ENCODE measurements around the gene MCUB.

MCUB gene

DNA sequence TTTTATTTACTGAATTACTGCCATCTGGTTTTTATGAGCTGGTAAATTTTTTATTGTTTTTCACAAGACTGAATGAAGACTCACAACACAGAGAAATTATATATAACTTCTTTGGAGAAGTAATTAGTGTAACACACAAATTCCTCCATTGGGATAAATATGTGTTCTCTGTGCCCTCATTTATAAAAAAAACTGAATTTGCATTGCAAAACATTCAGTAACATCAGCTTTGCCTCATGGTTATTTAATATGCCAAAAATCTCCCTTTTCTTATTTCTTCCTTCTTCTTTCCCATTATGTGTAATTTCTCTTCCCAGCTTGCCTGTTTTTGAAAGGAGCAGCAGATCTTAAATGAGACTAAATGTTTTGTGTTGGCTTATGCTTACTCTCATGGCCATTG is 124.7 kb downstream of the MCUB start:
- no peak for DNase-seq

DNA sequence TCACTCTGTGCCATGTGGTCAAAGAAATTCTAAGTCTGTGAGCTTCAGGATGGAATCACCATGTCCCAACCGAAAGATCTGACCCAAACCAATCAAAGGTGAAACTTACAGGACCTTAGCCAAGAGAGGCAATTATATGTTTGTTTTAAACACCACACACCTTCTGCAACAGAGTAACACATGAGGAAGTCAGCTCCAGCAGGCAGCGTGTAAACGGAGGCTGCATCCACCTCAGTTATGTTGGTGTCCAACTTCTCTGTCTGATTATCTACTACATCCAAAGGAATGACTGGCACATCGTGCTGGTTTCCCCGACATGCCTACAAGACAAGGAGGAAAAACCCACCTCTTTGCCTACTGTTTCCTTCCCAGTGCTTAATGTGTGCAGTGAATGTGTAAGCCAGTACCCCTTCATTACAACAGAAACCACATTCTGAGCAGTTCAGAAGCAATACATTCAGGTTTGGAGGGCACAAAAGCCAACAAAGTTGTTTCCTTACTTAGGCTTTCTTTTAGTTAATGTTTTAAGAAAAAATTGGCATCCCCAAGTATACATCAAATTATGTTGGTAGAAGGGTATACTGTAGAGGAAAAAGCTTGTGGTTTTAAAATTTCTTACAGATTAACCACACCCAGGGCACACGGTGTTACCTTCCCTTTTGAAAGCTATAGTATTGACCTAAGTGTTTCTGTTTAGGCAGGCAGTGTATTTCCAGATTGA is 130.8 kb downstream of the MCUB start:
- no peak for DNase-seq

DNA sequence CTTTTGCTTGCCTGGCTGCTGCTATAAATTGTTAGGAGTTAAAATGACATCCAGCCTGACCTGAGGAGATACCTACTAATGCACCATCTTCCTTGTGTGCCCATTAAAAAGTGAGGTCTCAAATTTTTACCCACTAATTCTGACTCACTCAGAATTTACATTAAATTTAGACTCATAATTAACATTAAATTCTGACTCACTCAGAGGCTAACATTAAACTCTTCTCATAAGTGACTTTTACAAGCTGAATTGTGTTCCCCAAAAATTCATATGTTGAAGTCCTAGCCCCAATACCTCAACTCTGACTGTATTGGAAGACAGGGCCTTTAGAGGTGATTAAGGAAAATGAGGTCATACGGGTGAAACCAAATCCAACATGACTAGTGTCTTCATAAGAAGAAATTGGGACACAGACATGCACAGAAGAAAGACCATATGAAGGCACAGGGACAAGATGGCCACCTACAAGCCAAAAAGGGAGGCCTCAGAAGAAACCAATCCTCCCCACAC is 131.4 kb downstream of the MCUB start:
- DNase-seq: no peak

DNA sequence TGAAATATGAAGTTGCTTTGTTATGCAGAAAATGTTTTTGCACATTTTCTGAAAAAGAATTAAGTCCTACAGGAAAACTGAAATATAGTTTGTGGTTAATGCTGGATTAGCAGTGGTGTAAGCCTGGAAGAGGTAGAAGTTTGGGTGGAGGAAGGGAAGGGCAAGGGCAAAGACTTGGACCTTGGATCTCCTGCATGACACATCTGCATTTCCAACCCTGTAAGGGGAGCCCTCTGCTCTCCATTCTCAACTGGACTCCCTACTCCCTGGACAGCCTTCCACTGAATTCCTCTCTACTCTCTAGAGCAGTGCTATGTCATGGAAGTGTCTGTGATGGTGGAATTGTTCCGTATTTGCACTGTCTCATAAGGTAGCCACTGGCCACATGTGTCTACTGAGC is 138.6 kb downstream of the MCUB start:
- no peak for DNase-seq

DNA sequence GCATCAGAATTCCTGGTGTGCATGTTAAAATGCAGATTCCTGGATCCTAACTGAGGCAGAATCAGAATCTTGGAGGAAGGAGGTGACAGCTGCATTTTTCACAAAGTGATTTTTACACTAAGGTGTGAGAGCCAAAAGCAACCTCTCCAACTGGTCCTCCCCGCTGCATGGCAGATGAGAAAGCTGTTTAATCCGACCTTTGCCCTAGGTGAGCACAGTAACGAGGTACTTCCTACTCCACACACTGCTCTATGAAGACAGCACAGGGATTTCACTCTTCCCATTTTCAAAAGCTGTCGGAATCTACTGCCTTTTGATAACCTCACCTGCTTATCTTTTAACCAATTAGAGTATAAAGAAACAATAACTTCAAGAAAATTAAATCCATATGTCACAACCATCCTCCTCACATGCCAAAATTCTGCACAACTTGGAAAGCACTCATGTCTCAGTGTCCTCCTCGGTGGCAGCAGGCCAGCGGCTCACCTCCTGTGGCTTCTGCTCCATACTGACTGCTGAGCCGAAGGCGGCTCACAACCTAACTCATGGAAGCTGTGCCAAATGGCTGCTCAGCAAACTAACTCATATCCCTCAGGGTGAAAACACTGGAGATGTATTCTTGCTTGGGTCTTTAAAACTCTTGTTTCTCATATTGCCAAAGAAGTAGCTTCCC is 139.6 kb downstream of the MCUB start:
- no peak for DNase-seq

DNA sequence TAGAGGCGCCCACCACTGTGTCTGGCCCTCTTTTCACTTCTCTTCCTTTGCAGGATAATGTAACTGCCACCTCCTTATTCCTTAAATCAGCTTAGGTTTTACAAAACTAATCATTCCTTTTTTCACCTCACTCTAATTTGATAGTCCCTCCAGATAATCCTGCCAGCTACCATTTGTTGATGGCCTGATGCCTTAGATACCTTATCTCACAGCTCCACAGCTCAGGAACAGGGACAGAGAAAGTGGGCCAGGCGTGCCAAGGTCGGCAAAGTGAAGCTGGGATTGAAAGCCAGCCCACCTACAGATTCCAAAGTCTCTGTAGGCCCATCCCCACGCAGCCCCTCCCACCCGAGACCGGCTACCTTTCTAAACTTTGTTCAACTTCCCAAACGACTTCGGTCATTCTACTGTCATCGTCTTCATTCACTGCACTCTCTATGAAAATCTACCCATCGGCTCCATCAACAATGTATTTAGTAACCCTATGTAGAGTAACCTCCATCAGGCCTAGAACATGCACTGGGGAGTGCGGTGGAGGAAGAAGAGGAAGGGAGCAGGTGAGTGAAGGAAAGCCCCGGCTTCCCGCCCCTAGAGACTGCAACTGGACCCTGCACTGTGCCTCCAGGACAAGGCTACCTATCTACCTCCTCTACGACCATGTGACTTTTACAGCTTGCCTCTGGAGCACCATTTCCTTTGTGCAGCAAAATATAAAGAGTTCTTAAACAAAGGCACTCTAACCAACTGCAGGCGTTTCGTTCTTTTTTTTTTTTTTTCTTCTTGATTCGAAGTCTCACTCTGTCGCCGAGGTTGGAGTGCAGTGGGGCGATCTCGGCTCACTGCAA is 141.7 kb downstream of the MCUB start:
- no peak for DNase-seq

DNA sequence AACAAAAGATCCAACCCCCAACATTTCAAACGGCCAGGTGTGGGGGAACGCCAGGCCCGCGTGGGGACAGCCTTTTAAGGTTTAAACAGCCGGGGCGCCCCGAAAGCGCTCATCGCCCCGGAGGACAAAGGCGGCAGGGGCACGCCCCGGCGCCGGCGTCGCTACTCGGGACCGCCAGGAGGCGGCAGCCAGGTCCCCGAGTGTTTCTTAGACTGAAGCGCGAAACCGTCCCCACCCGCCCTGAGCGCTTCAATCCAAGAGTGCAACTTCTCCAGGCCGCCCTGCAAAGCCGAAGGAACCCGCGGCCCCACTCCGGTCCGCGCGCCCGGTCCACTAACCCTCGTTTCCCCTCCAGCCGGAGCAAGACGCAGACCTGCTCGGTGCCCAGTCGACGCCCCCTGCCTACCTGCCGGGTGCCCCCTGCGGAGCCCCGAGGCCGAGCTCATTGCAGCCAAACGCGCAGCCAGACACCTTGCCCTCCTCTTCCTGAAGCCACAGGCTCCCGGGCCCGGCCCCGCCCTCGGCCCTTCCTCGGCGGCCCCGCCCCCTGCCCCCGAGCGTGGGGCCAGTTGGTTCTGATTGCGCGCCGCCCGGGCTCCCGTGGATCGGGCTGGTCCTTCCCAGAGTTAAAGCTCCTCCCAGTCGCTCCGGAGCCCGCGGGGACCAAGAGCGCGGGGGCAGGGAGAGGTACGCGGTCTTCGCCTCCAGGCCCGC is 143.1 kb downstream of the MCUB start, which contains the start of gene CASP6:
CASP6 (minus strand) TSS at position 496 of the 714 bp plus-strand sequence; CDS start at position 446, 50 bp downstream.
- peak; percentile 93 for DNase-seq

DNA sequence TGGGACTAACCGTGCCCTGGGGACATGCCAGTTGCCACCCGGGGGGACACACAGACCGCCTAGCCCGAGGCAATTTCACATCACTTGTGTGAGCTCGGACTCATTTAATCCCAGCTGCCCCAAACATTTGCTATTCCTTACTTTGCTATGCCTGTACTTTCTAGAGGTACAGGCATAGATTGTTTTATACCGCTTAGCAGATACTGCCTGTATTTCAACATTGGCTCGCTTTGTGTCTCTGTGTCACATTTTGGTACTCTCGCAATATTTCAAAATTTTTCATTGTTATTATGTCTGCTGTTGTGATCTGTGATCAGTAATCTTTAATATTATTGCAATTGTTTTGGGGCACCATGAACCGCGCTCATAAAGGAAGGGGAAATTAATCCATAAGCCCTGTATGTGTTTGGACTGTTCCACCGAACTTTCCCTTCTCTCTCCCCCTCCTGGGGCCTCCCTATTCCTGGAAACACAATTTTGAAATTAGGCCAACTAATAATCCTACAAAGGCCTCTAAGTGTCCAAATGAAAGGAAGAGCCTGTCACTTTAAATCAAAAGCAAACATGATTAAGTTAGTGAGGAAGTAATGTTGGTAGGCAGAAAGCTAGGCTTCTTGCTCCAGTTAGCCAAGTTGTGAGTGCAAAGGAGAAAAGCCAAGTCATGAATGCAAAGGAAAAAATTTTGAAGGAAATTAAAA is 143.8 kb downstream of the MCUB start:
- DNase-seq: peak; percentile 90

DNA sequence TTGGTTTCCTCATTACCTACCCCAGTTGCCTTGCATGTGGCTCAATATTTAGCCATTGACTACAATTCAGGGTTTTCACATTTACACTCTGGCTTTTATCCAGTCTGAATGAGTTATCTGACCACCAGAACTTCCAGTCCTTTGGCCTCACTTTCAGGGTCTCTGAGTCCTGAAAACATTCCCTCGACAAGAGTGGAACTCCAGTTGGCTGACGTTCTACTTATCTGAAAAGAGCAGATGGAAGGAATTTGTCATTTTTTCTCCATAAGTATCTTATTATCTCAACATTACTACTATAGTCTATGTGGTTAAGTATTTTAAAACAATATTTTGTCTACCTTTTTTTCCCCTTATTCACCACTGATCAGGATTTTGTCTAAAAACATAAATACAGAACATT is 148.4 kb downstream of the MCUB start:
- no peak for DNase-seq

DNA sequence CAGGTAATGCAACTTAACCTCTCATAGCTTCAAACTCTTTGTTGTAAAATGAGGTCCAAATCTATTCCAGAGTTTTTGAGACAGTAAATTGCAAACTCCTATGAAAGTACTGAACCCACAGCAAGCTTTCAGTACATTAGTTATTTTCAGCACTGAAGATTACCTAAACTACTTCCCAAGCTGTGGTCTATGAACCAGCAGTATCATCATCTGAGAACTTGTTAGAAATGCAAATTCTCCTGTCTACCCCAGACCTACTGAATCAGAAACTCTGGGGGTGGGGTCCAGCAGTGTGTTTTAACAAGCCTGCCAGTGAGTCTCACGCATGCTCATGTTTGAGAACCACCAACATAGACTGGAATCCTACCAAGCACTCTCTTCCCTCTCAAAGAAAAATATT is 148.9 kb downstream of the MCUB start:
- no peak for DNase-seq

DNA sequence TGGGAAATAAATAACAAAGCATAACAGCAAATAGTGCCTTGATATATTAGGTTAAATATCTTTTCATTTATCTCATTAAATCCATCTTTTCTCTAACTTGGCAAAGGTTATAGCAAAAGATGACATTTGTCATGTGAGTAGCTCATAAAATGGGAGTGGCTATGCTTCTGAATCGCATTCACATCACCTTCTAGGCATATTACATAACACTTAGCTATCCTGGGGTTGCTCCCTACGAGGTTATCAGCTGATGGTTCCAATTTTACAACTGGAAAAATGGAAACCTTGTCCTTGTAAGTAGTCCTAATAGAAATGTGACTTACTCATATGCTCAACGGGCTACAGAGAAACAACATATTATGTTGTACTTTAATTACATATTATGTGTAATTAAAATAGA is 153.5 kb downstream of the MCUB start:
- no peak for DNase-seq

DNA sequence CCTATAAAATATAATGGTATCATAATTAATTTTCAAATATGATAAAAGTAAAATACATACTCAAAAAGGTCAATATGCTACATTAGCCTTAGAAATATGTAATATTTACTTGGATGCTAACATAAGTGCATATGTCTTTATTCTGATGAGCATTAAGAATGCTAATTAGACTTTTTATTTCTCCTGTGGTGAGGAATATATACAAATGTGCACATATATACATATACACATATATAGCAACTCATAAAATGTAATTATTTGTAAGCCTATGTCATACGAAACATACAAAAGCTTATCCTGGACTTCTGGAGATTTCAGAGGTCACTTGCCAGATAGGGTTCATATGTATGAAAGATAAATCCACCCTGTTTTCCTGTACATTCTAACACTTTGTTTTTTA is 158.7 kb downstream of the MCUB start:
- DNase-seq: no peak

DNA sequence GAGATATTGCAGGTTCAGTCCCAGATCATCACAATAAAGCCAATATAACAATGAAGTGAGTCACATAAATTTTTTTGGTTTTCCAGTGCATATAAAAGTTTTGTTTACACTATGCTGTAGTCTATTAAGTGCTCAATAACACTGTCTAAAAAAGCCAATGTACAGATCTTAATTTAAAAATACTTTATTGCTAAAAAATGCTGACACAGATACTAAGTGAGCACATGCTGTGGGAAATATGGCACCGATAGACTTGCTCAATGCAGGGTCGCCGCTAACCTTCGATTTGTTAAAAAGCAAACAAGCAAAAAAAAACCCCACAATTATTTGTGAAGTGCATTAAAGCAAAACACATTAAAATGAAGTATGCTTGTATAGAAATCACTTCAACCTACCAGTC is 159.6 kb downstream of the MCUB start:
- no peak for DNase-seq

DNA sequence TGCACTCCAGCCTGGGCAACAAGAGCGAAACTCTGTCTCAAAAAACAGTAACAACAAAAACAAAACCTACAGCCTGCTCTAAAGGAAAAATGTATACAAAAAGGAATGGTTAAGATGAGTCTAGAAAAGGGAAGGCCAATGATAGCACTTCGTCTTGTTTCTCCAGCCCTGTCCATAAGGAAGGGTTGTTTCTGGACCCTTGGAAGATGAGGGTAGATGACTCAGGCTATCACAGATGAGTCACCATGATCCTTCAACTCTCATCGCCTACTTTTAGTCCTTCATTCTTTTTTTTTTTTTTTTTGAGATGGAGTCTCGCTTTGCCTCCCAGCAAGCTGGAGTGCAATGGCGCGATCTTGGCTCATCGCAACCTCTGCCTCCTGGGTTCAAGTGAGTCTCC is 161.0 kb downstream of the MCUB start:
- DNase-seq: no peak

DNA sequence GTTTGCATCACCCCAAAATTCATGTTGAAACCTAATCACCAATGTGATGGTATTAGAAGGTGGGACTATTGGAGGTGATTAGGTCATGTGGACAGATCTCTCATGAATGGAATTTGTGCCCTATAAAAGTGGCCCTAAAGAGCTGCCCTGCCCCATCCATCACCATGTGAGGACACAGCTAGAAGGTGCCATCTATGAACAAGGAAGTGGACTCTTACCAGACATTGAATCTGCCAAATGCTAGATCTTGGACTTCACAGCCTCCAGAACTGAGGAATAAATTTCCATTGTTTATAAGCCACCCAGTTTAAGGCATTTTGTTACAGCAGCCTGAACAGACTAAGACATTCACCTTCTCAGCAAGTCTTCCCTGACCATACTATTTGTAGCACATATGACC is 162.3 kb downstream of the MCUB start:
- no peak for DNase-seq

DNA sequence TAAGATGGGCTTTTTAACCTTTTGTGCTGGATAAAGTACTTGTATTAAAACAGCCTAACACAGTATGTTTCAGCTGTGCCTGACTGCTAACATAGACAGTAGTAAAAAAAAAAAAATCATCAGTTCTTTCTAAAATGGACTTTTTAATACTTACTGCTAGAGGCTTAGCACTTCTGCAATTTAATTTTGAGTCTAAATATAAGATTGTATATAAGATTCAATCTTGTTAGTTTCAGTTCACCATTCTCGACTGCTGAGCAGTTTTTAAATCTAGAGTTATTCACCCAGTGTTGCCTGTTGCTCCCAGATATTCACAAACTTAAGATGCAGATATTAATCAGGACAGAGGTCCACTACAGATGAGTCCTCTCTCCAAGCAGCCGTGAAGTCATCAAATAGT is 163.1 kb downstream of the MCUB start:
- DNase-seq: no peak

DNA sequence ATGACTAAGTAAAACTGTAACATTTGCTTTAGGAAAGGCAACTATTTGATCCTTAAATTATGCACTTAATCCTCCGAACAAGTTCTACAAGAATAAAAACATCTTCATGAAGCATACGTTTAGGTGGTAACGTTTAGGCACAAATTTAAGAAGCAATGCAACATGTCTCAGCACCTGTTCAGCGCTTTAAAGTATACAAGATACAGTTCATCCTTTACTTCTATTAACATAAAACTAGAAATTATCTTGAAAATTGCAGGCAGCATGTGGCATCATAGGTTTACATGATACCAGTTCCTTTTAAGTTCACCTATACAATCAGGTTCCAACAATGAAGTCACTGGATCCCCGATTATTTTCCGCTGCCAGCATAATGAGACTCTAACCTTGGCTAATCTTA is 168.3 kb downstream of the MCUB start:
- no peak for DNase-seq

DNA sequence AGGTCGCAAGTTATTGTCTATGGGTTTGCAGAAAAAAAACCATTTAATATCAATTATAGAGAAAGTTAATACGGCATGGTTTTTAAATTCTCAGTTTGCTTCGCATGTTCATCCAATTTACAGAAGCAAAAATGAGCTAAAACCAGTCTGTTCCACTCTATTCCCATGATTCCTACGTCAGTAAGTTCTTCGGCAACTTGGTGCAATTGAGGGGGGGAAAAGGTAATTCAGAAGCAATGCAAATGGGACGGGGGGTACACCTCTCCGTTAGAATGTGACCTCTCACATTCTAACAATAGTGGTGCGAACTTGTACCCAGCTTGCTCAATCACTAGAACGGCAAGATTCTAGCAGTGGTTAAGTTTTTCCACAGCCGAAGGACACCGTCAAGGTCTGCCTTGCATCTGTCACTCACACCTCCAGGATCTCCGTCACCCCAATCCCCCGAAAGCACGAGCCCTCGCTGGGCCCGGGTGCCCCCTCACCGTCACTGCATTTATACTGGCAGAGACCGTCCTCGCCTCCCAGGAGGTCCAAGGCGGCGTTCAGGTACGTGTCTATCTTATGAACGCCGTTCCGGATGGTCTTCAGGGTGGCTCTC is 169.2 kb downstream of the MCUB start:
- DNase-seq: peak; percentile 70

DNA sequence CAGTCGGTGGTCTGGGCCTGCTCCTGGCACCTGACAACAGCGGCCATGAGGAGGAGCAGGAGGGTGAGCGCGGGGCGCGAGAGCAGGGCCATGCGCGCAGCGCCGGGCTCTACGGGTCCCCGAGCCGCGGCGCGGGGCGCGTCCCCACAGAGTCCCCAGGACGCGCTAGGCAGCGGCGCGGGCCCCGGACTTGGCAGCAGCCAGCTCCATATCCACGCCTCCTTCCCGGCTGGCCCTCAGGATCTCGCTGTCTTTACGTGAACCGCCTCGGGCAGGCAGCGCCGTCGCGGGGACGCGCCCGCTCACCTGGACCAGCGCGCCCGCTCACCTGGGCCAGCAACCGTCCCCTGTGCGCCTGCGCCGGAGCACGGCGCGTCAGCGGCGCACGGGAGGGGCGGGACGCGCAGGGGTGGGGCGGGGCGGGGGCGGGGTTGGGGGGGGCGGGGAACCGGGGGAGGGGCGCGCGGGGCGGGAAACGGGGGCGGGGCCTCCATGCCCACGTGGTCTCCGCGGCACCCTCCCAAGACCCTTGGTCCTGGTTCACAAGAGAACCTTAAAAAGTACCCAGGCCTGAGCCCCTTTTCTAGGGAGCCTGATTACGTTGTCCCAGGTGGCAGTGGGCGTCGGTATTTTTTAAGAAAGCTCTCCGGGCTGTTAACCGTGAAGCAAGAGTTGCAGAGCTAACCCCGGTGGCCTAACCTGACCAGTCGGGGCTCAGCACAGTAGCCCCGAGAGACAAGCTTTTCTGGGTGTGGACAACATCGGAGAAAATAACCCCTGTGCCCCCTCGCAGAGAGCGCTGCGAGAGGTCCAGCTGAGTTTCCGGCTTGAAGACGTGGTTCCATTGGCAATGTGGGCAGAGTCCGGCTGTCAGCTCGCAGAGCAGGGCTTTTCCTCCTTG is 169.9 kb downstream of the MCUB start, which contains the start of gene PLA2G12A:
PLA2G12A (minus strand) TSS at position 353 of the 901 bp plus-strand sequence; CDS start at position 92, 261 bp downstream.
- peak; percentile 90 for DNase-seq

Data from eye (tissue), 1 donor.